HG02981 (cell line): ENCODE results near the gene MASP1.

Source experiments
- ATAC-seq: cut with Tn5 transposase; IDR thresholded peaks from one replicate; pipeline ENCODE4 v1.9.1; 2021; ENCODE audit warnings: mild to moderate bottlenecking, moderate library complexity; ENCODE audit not compliant: unreplicated experiment

MASP1 gene

DNA sequence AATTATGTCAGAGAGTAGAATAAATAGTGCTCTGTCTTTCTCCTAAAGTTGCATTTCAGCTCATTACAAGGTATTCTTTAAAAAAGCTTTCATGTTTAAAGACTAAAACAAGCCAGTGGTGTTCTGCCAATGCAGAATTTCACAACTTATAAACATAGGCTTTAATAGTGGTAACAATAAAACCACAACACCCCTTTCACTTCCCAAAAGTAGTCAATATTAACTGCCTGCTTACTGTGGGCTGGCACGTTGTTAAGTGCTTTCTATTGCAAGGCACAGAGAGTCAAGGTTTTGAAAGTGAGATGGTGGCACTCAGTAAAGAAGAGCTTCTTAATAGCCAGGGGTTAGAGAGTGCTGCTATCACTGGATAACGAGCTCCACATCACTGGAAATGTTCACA is 102.6 kb downstream of the MASP1 start:
- ATAC-seq = no peak

DNA sequence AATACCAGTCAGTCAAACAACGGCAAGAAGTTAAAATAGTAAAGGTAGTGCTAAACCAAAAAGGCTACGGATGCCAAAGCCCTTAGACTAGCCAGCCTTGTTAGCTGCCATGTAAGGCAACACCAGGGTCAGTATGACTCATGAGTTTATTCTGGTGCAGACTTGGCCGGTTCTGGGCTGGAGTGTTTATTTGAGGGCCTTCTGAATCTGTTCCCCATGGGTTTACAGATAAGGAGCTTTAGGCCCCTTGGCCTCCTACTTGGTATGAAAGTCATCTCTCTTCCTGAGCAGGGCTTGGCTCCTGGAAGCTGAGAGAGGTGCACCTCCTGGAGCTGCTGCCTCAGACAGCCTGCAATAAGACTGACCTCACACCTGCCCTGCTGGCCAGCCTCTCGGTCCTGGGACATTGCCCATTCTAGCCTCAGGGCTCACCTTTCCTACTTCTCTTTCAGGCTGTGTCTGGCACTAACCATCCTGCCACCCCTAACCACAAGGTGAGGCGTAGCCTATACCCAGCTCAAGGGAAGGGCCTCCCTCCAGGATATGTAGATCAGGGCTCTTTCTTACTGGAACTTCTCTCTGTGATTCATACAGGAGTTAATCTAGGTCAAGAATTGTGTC is 104.6 kb downstream of the MASP1 start:
- no peak for ATAC-seq

DNA sequence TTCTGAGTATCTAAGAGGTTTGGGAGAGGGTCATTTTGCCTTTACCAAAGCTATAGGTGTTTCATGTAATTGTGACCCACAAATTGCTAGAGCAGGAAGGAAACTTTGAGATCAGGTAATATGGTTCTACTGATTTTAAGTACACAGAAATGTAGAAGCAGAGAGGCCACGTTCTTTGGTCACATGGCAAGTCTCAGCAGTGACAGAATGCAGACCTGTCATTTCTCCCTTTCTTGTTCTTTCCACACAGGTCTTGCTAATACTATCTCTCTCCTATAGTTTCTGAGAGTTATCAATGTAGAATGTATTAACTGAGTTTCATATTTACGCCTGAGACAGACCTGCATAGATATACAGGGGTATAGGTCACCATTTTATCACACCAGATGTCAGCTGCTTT is 105.2 kb downstream of the MASP1 start:
- ATAC-seq = no peak

DNA sequence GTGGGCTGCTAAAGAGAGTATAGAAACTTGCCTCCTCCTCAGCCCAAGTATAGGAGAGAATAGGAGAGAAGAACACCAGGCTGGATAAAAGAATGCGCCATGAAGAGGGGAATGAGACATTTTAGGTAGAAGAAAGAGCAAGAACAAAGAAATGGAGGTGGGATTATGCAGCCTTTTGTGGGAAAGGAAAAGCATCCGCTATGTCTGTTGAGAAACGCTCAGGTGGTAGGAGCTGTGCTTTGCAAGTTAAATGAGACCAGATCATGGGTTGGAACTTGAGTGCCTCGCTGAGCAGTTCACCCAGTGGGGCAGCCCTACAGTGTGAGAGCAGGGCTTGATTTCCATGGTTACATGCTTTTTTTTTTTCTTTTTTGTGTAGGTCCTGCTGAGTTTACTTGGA is 105.8 kb downstream of the MASP1 start:
- no peak for ATAC-seq
